NCI-H146 treated with DMSO at 0.1 percent for 48 hours (cell line): ENCODE results near the gene MBNL1.

Source experiments
- DNase-seq: peaks from one replicate; lab custom pipeline; 2025; ENCODE audit not compliant: unreplicated experiment; lab: John Stamatoyannopoulos, UW

Gene MBNL1

GRCh38 chr3:152268555-152269055 lies at the start of gene MBNL1:
MBNL1 (plus strand) TSS chr3:152268929; CDS start chr3:152300194, 31,265 bp downstream.
- peak; percentile 80 for DNase-seq

- no peak for DNase-seq
These were observed 49.5 kb upstream of the MBNL1 start for GRCh38 chr3:152219216-152219615.

- DNase-seq, result no peak
These were observed 48.9 kb upstream of the MBNL1 start for GRCh38 chr3:152219769-152220255.

- DNase-seq, result no peak
These were observed 46.4 kb upstream of the MBNL1 start for GRCh38 chr3:152222327-152222726.

GRCh38 chr3:152225201-152225600 lies 43.5 kb upstream of the MBNL1 start:
- no peak for DNase-seq

GRCh38 chr3:152226176-152226575 lies 42.6 kb upstream of the MBNL1 start:
- no peak for DNase-seq

GRCh38 chr3:152227027-152227426 lies 41.7 kb upstream of the MBNL1 start:
- no peak for DNase-seq

GRCh38 chr3:152229692-152230091 lies 39.0 kb upstream of the MBNL1 start:
- no peak for DNase-seq

GRCh38 chr3:152230370-152230769 lies 38.4 kb upstream of the MBNL1 start:
- no peak for DNase-seq

- DNase-seq, result no peak
These were observed 36.7 kb upstream of the MBNL1 start for GRCh38 chr3:152232001-152232400.

GRCh38 chr3:152232679-152233078 lies 36.0 kb upstream of the MBNL1 start:
- DNase-seq, result no peak

GRCh38 chr3:152234657-152235375 lies 33.9 kb upstream of the MBNL1 start:
- DNase-seq, result no peak

GRCh38 chr3:152235709-152236298 lies 32.9 kb upstream of the MBNL1 start:
- no peak for DNase-seq

- DNase-seq, result no peak
These were observed 32.0 kb upstream of the MBNL1 start for GRCh38 chr3:152236716-152237115.

- no peak for DNase-seq
These were observed 27.3 kb upstream of the MBNL1 start for GRCh38 chr3:152241142-152242017.

- no peak for DNase-seq
These were observed 25.4 kb upstream of the MBNL1 start for GRCh38 chr3:152243301-152243711.

GRCh38 chr3:152243721-152244516 lies 24.8 kb upstream of the MBNL1 start:
- DNase-seq, result no peak

GRCh38 chr3:152244517-152244888 lies 24.2 kb upstream of the MBNL1 start:
- DNase-seq, result no peak

GRCh38 chr3:152245498-152246170 lies 23.1 kb upstream of the MBNL1 start:
- DNase-seq, result no peak

GRCh38 chr3:152251916-152252315 lies 16.8 kb upstream of the MBNL1 start:
- DNase-seq, result no peak
